ENCODE results near the gene C2orf81. TPM values are rescaled to one million over a fixed set of nuclear protein-coding genes. Genes with fewer than 3 reads are reported as not detected.

Gene C2orf81
- total and polyA plus RNA-seq, 10 of the 15 experiments (the other 5 are each of a cell fraction or from before 2014, with no cell fraction given) = 0.10 to 9.8 (median 2.7) TPM

- ChIA-PET POLR2A (interaction anchor here (0.6 to 5.8 kb wide), 18 partner anchors 9 to 342 kb away, joined by 3 to 44 read pairs (median 4); partner anchors contain the start of genes C2orf81, CCDC142, HTRA2 and MOB1A), SMC1A (ENCODE audit: uncharacterized antibody, unreplicated experiment) (interaction anchor here (1.0 to 5.5 kb wide), 11 partner anchors 9 to 129 kb away, joined by 3 to 24 read pairs (median 7); partner anchors contain the start of genes C2orf81, CCDC142, TTC31 and WDR54), RAD21 (ENCODE audit: unreplicated experiment) (interaction anchor here (0.8 to 3.5 kb wide), 22 partner anchors 8 to 428 kb away, joined by 3 to 21 read pairs (median 4); partner anchors contain the start of genes AUP1, C2orf81, CCDC142 and HTRA2), CTCF (interaction anchor here (1.2 to 6.7 kb wide), 7 partner anchors 9 to 129 kb away, joined by 3 to 54 read pairs (median 10); partner anchors contain the start of genes AUP1, CCDC142, HTRA2 and TTC31)
- BruUV-seq (replicated peaks) = TSS peak; percentile 70
- Histone ChIP-seq H3K36me3 (ENCODE audit: control insufficient read depth in 2 of 2, insufficient read depth in 2 of 2, low read length in 1 of 2) (peaks cover 2 to 4% of the 10 kb centered on the region in 2 experiments; a peak in 3 of 4 replicates), H3K9ac (ENCODE audit: control insufficient read depth, insufficient read depth, low read length) (peak within 1 kb of the TSS; percentile 93), H3K27me3 (replicated peaks in 1 of 2; ENCODE audit: control insufficient read depth in 2 of 2, insufficient read depth in 2 of 2, low read length in 1 of 2) (no peaks in the 10 kb centered on the region), H2AFZ (ENCODE audit: control insufficient read depth, low read depth, low read length) (peak within 1 kb of the TSS; percentile 81), H3K79me2 (ENCODE audit: control insufficient read depth, insufficient read depth, low read length) (peaks cover 21% of the 10 kb centered on the region), H3K27ac (ENCODE audit: control insufficient read depth, insufficient read depth) (peak within 1 kb of the TSS; percentile 96), H3K4me1 (ENCODE audit: control insufficient read depth, insufficient read depth, low read length) (peaks cover 19% of the 10 kb centered on the region), H3K4me2 (ENCODE audit: control insufficient read depth, insufficient read depth) (peak within 1 kb of the TSS; percentile 91), H3K9me3 (replicated peaks; ENCODE audit: control insufficient read depth, insufficient read depth, low read length) (no peaks in the 10 kb centered on the region), H4K20me1 (ENCODE audit: control insufficient read depth, insufficient read depth) (no peaks in the 10 kb centered on the region), H3K4me3 (peak within 1 kb of the TSS; percentile 99)
- in situ Hi-C loops (cut with MboI) (no loop called here), intact Hi-C loops (cut with micrococcal nuclease; ENCODE audit: unreplicated experiment) (loop anchor here (1.0 kb wide), 2 partner anchors 24 to 71 kb away; partner anchors contain the start of genes AUP1, CCDC142 and HTRA2)
- DNase-seq (ENCODE audit: low read depth, low spot score) (peak; percentile 100), ATAC-seq (peak; percentile 90), FAIRE-seq (peak; percentile 99)
- WGBS (ENCODE audit: insufficient coverage, insufficient replicate concordance, low lambda C conversion rate, missing lambda C conversion rate) = 2% methylated on average over 29 of the region's 38 CpGs
- TF ChIP-seq KAT2A (conservative IDR thresholded peaks at IDR 0.05; ENCODE audit: control insufficient read depth, low read depth, low read length) = no peak
- no peak for TF ChIP-seq GATAD2B (conservative IDR thresholded peaks at IDR 0.05; ENCODE audit: low read depth)
- TF ChIP-seq TCF7 (IDR thresholded peaks at IDR 0.05; ENCODE audit: borderline replicate concordance) = no peak
- peak; percentile 100 for TF ChIP-seq PKNOX1 (IDR thresholded peaks at IDR 0.05)
- no peak for TF ChIP-seq CUX1 (IDR thresholded peaks at IDR 0.05; ENCODE audit: insufficient replicate concordance, low read depth, low read length)
- TF ChIP-seq HDGF (IDR thresholded peaks at IDR 0.05) = peak; percentile 68; the same call in 1 of the 2 replicates
- TF ChIP-seq RCOR1 (conservative IDR thresholded peaks at IDR 0.05; ENCODE audit: low read depth, low read length) = no peak
- TF ChIP-seq STAT1 (conservative IDR thresholded peaks at IDR 0.05) = no peak
- no peak for TF ChIP-seq CBX5 (IDR thresholded peaks at IDR 0.05; ENCODE audit: low read depth)
- no peak for TF ChIP-seq MEF2A (IDR thresholded peaks at IDR 0.05; ENCODE audit: insufficient read depth, low read depth, low read length)
- no peak for TF ChIP-seq HSF1 (IDR thresholded peaks at IDR 0.05; ENCODE audit: low read depth, low read length)
- peak; percentile 11 for TF ChIP-seq BCL3 (IDR thresholded peaks at IDR 0.05; ENCODE audit: borderline replicate concordance, insufficient read depth, low read depth, low read length, poor library complexity, severe bottlenecking)
Observed at GRCh38 chr2:74458132-74458937, 36.9 kb upstream of the C2orf81 start, which contains the start of gene WBP1. WBP1 (plus strand) TSS chr2:74458438; CDS start chr2:74458603, 165 bp downstream.
